GM19099 (cell line): ENCODE results near the gene NEURL1B.

Source experiments
- POLR2A ChIP-seq: IDR thresholded peaks from 3 replicates; pipeline ENCODE4 v1.6.1; 2011; ENCODE audit warnings: low read depth; ENCODE audit not compliant: insufficient read length; ENCODE audit errors: extremely low read depth

NEURL1B gene

DNA sequence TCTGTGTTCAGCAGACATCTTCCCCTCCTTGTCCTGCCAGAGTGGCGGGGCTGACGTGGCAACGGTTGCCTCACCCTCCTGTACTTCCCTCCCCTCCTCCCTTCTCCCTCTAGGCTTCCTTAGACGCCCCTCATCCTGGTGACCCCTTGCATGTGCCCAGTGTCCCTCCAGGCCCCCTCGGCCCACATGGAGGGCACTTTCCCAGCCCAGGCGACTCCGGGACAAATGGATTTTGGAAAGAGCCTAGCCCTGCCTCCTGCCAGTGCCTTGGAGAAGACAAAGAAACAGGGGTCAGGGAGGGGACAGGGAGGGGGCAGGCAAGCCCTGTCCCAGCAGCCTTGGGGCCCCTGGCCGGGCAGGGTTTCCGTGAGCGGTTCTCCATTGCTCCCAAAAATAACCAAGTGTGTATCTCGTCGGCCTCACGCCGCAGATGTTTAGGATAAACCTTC lies 38.3 kb upstream of the NEURL1B start:
- TF ChIP-seq POLR2A, result no peak

DNA sequence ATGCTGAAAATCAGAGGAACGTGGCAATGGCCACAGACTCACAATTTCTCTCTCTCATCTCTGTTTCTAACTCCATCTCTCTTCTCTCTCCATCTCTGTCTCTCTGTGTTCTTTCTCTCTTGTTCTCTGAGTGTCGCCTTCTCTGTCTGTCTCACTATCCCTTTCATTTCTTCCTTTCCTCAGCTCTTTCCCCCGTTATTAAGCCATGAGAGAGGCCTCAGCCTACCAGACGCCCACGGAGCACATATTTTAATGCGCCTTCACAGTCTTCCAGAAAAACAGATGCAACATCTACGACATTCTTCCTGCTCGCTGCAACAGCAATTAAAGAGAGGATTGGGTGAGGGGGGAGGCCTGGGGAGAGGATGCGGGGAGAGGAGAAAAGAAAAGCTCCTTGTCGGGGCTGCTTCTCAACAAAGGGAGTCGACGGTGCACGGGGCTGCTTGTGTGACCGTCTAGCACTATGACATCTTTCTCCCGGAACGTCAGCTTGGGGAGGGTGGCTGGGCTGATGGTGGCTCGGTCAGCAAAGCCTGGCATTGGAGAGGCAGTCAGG lies 37.7 kb upstream of the NEURL1B start:
- TF ChIP-seq POLR2A, result no peak

DNA sequence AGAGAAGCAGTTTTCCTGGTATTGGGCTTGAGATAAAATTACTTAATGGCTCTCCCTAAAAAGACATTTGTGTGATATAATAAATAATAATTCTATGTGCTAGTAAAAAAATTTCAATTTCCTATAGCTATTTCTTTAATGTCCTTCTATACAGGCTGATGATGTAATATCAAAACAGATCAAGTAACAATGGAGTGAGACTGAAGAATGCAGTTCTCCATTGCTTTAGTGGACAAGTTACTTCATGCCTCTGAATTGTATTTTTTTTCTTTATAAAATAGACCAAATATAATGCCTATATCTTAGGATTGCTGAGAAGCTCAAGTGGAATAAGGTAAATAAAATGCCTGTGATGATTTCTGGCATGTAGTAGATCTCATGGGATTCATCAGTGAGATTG lies 35.6 kb upstream of the NEURL1B start:
- TF ChIP-seq POLR2A, result no peak

DNA sequence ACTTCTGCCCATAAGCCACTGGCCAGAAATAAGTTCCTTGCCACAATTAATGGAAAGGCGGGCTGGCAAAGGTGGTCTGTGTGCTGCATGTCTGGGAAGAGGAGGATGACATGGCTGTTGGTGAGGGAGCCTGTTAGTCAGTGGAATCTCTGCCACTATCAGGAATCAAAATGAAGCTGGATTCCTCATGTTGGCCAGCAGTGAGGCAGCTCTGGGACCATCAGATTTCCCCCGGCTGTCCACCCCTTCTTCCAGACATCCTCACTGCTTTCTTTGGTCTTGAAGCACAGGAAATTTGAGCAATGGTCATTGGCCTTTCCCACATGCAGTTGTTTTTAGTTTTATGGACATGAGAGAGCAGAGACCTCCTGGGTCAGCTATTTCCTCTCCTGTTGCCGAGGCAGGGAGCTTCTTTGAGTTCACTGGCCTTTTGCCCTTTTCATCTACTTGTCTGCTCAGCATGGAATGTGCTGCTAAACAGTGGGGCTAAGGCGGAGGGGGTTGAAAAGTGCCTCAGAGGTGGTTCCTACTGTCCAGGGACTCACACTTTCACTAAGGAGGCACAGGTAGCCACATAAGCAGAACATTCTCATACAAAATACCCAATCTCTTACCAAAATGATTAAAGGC lies 34.8 kb upstream of the NEURL1B start:
- no peak for TF ChIP-seq POLR2A

DNA sequence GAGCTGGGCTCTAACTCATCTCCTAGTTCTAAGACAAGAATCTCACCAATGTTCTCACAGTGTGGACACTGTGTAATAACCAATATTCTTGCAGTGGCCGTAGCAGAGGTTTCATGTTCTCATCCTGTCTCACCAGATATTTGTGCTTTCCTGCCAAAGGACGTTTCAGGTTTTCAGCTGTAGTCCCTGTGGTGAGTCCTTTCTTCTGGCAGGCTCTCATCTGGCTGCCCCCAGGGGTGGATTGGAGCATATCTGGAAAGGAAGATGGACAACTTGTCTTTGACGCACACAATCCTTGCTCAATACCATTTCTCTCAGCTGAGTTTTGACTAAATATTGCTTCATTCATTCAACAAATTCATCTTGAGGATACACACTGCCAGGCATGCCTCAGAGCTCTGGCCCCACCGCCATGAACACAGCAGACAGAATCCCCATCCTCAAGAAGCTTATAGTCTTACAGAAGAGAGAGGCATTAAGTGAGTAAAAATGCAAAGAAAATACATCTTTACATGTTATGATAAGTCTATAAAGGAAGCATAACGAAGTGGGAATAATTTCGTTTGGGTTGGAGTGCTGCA lies 33.8 kb upstream of the NEURL1B start:
- TF ChIP-seq POLR2A, result no peak

DNA sequence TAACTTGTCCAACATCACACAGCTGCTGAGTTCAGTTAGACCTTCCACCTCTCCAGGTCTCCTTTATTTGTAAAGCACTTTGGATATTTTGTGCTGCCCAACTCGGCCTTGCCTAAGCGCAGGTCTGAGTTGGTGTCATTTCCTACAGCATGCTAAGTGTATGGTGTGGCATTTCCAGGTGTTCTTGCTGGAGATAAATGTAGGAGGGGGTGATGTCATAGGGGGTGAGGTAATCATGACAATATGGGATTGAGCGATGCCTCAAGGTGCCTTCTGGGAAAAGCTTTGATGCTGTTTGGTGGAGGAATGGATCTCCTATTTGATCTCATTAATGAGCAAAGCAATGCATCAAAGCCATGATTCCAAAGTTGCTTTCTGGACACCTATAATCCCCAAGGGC lies 32.3 kb upstream of the NEURL1B start:
- TF ChIP-seq POLR2A, result no peak

DNA sequence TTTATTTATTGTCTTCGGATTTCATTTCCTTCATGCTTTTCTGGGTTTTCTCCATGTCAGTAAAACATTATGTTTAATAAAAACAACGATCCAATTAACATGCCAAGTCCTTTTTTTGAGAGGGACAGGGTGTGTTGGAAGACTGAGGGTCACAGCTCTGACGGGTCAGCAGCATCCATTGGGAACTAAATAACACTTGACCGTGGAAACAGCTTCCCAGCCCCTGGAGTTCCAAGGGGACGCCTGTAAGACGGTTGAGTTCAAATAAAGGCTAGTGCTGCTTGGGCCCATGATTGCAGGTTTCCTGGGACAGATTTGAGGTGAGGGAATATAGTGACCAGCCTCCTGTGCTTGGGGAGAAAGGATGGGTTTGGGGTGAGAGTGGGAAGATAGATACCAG lies 30.4 kb upstream of the NEURL1B start:
- no peak for TF ChIP-seq POLR2A

DNA sequence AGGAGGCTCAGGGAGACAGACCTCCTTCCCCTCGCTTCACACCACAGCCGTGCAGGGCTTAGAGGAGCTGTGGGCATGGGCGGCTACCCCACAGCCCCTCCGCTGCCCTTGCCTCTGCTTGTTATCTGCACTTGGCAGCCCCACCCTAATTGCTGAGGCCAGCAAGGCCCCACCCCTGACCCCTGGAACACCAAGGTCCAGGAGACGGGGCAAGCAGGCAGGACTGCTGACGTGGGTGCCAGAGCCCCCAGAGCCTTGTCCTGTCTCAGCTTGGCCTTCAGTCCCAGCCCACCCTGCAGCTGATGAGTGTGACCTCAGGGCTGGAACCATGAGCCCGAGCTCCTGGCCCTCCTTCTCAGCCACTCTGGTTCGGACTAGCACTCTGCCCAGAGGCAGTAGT lies 29.1 kb upstream of the NEURL1B start:
- no peak for TF ChIP-seq POLR2A

DNA sequence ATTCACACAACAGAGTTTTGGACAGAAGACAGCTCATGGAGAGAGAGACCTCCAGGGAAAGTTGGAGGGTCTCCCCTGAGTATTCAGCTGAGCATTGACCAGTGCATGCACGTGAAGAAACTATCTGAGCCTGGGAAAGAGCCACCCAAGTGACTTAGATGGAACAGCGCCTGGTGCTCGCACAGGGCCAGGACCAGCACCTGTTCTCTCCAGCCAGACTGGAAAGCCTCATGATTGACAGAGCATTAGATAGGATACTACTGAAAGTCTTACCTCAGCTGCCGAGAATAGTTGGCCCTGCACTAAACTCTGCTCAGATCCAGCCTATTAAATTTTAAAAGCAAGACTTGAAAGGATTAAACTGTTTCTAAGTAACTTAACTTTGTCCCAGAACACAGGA lies 28.3 kb upstream of the NEURL1B start:
- no peak for TF ChIP-seq POLR2A

DNA sequence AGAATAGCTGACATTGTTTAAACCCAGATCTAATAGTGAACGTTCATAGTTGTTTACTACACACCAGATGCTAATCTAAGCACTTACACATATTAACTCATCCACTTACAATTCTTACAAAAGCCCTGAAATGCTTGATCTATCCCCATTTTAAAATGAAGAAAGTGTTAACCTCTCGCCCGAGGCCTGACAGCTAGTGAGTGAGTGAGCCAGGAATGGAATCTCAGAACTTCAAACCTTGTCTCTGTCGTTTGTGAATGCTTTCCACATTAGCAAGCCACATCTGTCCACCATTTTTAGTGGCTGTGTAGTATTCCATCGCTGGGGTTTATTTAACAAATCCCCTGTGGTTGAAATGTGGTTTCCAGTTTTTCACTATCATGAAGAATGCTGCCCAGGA lies 24.9 kb upstream of the NEURL1B start:
- TF ChIP-seq POLR2A, result no peak

DNA sequence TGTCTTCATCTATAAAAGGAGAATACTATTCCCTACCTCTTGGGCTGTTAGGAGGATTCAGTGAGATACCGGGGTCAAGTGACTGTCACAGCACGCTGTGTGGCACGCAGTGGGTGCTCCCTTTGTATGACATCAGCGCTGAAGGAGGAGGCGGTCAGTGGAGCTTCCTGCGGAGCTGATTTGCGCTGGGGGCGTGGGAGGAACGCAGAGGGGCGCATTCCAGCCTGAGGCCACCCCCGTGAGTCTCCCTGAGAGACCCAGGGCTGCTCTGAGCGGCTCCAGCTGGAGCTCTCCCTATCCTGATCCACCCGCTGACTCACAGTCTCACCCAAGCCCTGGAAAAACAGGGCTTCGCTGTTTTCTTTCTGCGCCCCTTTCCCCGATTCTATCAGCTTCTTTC lies 24.3 kb upstream of the NEURL1B start:
- TF ChIP-seq POLR2A, result no peak

DNA sequence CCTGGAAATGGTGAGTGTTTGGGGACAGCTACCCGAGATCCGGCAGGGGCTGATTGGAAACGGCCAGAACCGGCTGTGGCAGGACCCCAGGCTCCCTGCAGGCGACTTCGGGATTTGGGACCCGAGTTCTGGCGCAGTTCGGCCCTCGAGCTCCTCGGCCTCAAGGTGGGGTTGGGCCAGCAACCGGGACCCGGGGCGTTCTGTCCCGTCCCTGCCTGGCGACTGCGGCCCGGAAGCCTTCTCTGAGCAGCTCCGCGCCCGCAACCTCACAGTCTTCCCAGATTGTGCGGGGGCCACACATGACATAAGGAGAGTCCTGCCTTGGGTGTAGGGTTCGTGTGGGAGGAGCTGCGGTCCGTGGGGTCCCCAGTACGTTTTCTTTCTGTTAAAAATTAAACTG lies 23.2 kb upstream of the NEURL1B start:
- TF ChIP-seq POLR2A, result no peak

DNA sequence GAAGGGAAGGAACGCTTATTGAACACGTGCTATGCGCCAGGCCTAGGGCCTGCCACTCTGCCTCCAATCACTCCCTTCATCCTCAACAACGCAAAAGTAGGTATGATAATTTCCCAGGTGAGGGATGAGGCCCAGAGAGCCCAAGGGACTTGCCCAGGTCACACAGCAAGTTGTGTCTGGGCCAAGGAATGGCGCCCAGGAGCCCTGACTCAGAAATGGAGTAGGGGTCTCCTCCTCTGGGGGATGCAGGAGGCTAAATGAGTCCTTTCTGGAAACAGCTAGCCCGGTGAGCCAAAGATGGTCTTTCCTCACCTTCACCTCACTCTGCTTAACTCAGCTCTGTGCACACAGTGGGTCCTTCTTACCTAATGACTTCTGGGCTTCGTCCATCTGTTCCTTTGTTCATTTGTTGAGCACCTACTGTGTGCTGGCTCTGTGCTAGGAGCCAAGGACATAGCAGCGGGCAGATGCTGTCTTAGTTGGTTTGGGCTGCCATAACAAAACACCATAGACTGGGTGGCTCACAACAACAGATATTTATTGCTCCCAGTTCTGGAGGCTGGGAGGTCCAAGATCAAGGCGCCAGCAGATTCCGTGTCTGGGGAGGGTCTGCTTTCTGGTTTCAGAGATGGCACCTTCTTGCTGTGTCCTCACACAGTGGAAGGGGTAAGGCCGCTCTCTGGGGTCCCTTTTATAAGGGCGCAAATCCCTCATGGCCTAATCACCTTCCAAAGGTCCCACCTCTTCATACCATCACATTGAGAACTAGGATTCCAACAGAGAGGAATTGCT lies 22.3 kb upstream of the NEURL1B start:
- no peak for TF ChIP-seq POLR2A

DNA sequence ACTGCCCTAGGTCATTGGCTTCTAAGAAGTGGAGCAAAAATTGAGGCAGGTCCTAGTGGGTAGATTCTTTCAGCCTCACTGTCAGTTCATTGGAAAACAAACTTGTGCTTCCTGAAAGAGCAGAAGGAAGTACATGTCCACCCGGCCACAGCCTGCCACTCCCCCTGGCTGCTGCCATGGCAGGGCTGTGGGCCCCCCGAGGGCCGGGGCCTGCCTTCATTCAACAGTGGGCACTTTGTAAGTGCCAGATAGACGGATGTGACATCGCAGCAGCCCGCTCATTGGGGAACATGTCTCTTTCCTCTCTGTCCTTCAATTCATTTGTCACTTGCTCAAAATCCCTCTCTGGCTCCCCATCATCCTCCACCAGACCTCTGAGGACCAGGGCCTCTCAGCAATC lies 20.6 kb upstream of the NEURL1B start:
- TF ChIP-seq POLR2A, result no peak

DNA sequence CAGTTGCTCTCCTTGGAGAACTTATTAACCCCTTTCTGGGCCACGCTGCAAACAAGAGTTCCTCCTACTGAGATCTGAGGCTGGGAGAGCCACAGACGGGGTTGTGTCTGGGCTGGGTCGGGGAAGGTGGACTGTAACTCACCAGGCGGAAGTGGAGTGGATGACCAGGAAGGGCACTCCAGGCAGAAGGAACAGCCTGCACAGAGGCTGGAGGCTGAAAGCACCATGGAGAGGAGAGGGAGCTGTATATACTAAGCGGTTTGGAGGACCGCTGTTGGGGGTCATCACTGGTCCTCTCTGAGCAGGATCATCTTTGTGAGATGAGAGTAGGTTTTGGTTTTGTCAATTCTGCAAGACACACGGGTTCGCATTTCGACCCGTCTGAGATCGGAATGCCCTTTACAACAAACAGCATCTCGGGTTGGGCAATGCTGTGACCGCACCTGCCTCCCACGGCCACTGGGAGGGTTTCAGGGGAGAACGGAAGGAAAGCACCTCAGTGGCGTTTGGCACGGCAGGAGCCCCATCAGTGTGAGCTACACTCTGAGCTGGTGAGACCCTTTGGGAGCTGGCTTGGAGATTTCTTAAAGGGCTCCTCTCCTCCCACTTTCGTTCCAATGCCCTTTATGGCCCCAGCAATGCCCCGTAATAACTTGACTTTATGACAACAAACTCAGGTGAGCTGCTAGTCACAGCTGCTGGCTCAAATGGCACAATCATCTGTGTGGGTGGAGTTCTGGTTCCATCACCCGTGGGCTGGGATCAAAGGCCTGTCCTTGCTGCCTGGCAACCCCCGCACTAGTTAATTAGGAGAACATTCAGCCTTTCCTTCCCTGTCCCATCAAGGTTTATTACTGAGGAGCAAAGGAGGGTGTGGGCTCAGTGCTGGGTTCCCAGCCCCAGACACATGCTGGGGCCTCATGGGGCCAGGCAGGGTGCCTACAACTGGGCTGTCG lies 18.7 kb upstream of the NEURL1B start:
- no peak for TF ChIP-seq POLR2A
